HUES48 (cell line): ENCODE data around the gene ERCC6.

ENCODE experiments used
- H3K27ac ChIP-seq: one replicate; pipeline ENCODE4 v1.7.0; 2013; ENCODE audit warnings: low read depth, low read length, inconsistent platforms
- H3K27me3 ChIP-seq: 2 replicates; pipeline ENCODE4 v1.6.1; 2013; ENCODE audit warnings: mild to moderate bottlenecking, low read length; ENCODE audit not compliant: control insufficient read depth, insufficient read depth
- H3K36me3 ChIP-seq: 2 replicates; pipeline ENCODE4 v1.6.1; 2013; ENCODE audit warnings: low read length; ENCODE audit not compliant: control insufficient read depth, insufficient read depth
- H3K4me1 ChIP-seq: 2 replicates; pipeline ENCODE4 v1.6.1; 2013; ENCODE audit warnings: mild to moderate bottlenecking, low read length; ENCODE audit not compliant: control insufficient read depth, insufficient read depth
- H3K4me3 ChIP-seq: 2 replicates; pipeline ENCODE4 v1.5.1; 2013; ENCODE audit warnings: mild to moderate bottlenecking, low read depth, low read length
- H3K9ac ChIP-seq: 2 replicates; pipeline ENCODE4 v1.6.1; 2013; ENCODE audit warnings: mild to moderate bottlenecking, low read depth, low read length, moderate library complexity
- H3K9me3 ChIP-seq: 2 replicates; pipeline ENCODE4 v1.6.1; 2013; ENCODE audit warnings: low read length; ENCODE audit not compliant: control insufficient read depth, insufficient read depth

The ERCC6 gene

DNA sequence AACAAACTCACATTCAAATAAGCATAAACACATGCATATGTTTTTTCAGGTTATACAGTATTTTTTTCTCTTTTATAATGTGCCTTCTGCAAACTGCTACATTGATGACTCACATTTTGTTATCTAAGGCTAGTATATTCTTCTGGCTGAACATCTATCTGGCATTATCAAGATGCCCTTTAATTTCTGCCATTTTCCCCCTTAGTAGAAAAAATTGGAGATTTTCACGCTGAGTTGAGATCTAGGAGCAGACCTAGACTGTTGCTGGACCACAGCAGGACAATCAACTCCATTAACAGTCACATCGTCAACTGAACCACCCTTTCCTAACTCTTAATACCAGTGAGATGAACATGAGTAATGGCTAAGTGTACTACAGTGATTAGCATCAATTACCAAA is 41.6 kb downstream of the ERCC6 start:
- Histone ChIP-seq H3K36me3 (no peaks in the 10 kb centered on the region), H3K4me1 (no peaks in the 10 kb centered on the region), H3K4me3 (no peak overlapping the region), H3K27ac (no peak overlapping the region), H3K9ac (no peak overlapping the region), H3K27me3 (no peaks in the 10 kb centered on the region), H3K9me3 (no peaks in the 10 kb centered on the region)

DNA sequence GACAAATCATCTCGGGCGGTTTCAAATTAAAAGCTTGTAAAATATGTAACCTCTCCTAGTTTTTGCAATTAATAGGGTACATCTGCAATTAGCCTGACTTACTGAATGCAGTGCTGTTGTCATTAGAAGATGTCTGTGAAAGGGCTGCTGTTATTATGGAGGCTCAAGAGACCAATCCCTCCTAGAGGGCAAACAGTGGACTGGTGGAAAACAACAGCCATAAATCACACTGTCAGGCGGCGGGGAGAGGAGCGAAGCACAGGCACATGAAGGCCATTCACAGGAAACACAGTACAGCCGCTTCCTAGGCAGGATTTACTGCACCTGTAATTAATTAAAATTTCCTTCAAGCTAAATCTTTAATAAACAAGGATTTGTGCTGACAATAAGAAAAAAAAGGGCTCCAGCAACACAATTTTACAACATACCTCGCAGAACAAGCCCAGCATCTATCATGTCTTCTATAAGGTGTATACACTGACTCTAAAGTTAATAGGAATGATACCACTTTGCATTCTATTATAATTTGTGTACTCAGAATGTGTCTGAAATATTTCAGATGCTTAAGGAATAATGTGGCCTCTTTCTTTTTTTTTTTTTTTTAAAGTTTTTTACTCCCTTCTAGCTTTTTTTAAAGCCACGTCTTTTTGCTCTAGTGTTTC is 50.7 kb downstream of the ERCC6 start:
- H3K27ac ChIP-seq, result no peak overlapping the region
- H3K4me1 ChIP-seq, result no peaks in the 10 kb centered on the region
- no peaks in the 10 kb centered on the region for H3K9me3 ChIP-seq
- H3K27me3 ChIP-seq, result no peaks in the 10 kb centered on the region
- no peak overlapping the region for H3K4me3 ChIP-seq
- no peak overlapping the region for H3K9ac ChIP-seq
- no peaks in the 10 kb centered on the region for H3K36me3 ChIP-seq

DNA sequence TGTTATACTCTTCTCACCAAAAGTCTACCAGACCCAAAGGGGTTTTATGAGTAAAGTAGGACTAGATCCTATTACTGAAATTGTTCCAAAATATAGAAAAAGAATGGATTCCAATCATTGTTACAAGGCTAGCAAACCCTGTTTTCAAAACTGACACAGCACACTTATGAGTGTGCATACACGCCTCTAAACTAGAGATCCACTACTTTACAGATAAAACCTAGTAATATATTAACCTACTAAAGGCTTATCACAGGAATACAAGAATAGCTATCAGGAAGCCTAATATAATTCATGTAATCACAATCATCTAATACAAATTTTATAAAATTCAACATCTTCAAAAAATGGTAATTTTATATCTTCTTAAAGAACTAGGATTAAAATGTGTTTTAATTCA is 52.2 kb downstream of the ERCC6 start:
- Histone ChIP-seq H3K36me3 (no peaks in the 10 kb centered on the region; the same call in 1 of the 2 replicates), H3K9me3 (no peaks in the 10 kb centered on the region), H3K4me1 (no peaks in the 10 kb centered on the region), H3K27me3 (no peaks in the 10 kb centered on the region), H3K27ac (no peak overlapping the region), H3K9ac (no peak overlapping the region), H3K4me3 (no peak overlapping the region)

DNA sequence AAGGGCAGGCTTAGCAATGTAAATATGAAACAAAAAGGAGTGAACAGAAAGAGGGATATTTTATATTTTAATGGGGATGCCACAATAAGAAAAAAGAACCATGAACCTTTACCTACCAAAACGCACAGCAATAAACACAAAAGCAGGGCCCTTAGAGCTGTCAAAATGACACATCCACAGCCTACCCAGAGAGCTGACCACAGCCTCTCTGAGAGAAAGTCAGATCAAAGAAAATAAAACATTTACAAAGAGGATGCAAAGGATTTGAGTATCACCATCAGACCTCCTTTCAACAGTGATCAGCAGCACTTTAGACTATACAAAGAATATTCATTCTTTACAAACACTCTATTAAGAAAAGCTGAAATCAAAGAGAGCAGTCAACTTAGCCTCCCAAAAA is 52.9 kb downstream of the ERCC6 start:
- no peak overlapping the region for H3K27ac ChIP-seq
- no peaks in the 10 kb centered on the region for H3K4me1 ChIP-seq
- no peaks in the 10 kb centered on the region for H3K9me3 ChIP-seq
- no peak overlapping the region for H3K4me3 ChIP-seq
- no peaks in the 10 kb centered on the region; the same call in 1 of the 2 replicates for H3K36me3 ChIP-seq
- no peak overlapping the region for H3K9ac ChIP-seq
- H3K27me3 ChIP-seq, result no peaks in the 10 kb centered on the region

DNA sequence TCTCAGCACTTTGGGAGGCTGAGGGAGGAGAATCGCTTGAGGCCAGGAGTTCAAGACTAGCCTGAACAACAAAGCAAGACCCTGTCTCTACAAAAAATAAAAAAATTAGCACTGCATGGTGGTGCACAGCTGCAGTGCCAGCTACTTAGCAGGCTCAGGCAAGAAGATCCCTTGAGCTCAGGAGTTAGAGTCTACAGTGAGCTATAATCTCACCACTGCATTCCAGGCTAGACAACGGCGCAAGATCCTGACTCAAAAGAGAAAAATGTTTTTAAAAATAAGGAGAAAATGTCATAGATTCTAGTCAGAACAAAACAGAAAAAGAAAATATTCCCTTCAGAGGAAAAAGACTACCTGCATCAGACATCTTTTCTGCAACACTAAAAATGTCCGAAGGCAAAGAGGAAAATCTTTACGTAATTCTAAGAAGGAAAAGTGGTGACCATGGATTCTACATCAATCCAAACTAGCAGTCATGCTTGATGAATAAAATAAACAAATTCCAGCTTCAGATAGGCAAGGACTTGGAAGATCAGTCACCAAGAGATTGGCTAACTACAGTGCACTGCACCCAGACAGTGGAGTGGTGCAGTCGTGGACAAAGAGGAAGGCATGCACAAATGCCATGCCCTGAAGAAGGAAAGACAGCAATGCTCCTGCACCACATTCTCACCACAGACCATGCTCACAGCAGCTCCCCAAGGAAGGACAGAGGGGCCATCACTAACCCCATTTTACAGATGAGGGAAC is 54.3 kb downstream of the ERCC6 start:
- Histone ChIP-seq H3K9me3 (no peaks in the 10 kb centered on the region), H3K4me1 (no peaks in the 10 kb centered on the region), H3K9ac (no peak overlapping the region), H3K27me3 (no peaks in the 10 kb centered on the region), H3K27ac (no peak overlapping the region), H3K4me3 (no peak overlapping the region), H3K36me3 (no peaks in the 10 kb centered on the region; the same call in 1 of the 2 replicates)

DNA sequence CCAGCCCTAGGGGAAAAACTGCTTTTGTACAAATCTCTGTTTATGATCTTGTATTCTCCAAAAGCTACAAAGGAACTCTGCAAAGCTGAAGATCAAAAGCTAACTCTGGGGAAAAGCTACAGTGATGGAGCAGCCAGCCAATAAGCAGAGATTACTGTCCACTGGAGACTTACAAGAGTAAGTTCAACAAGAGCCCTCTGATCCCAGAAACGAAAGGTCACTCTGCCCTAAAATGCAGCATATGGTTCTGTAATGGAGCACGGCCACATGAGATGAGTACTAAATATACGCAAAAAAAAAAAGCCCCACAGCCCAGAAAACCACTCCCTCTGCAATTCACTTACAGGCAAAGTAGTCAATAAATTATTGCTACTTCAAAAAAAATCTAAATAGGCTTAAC is 60.1 kb downstream of the ERCC6 start:
- no peak overlapping the region for H3K27ac ChIP-seq
- no peak overlapping the region for H3K4me3 ChIP-seq
- H3K9me3 ChIP-seq, result no peaks in the 10 kb centered on the region
- H3K9ac ChIP-seq, result no peak overlapping the region
- peaks cover 5% of the 10 kb centered on the region for H3K36me3 ChIP-seq
- no peaks in the 10 kb centered on the region for H3K4me1 ChIP-seq
- H3K27me3 ChIP-seq, result no peaks in the 10 kb centered on the region

DNA sequence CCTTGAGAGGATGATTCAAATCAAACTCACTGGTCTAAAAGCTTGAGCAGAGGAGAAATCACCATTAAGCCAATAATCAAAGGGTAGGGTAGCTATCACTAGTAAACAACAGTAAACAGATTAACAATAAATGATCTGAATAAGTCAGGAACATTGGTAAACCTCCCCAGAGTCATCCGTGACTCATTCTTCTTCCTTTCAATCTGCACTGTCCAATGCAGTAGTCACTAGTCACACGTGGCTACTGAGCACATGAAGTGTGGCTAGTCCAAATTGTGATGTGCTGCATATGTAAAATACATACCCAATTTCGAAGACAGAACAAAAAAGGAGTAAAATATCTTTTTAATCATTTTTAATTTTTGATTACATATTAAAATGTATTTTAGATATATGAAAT is 64.0 kb downstream of the ERCC6 start:
- no peaks in the 10 kb centered on the region for H3K4me1 ChIP-seq
- peaks cover 26% of the 10 kb centered on the region for H3K36me3 ChIP-seq

DNA sequence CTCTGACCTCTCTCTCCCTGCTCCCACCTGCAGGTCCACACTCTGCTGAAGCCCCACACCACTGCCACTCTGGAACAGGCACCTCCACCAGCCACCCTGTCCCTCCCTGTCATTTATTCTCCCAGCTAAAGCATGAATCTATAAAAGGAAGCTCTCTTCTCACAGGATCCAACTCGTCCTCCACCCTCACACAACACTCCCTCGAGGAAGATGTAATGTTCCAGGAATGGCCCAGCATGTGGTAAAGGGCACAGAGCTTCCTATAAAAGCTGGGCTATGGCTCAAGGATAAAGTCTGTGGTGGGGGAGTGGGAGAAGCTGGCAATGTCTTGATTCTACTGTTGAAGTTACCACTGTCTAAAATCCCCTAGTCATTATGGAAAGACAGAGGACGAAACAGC is 67.4 kb downstream of the ERCC6 start:
- no peaks in the 10 kb centered on the region for H3K9me3 ChIP-seq
- H3K4me3 ChIP-seq, result no peak overlapping the region
- no peak overlapping the region for H3K27ac ChIP-seq
- no peak overlapping the region for H3K9ac ChIP-seq
- no peaks in the 10 kb centered on the region for H3K4me1 ChIP-seq
- H3K36me3 ChIP-seq, result peaks cover 36% of the 10 kb centered on the region
- no peaks in the 10 kb centered on the region for H3K27me3 ChIP-seq

More for the DNA sequence above, 64.0 kb downstream of the ERCC6 start:
- Histone ChIP-seq H3K27ac (no peak overlapping the region), H3K9me3 (no peaks in the 10 kb centered on the region), H3K4me3 (no peak overlapping the region), H3K27me3 (no peaks in the 10 kb centered on the region), H3K9ac (no peak overlapping the region)

DNA sequence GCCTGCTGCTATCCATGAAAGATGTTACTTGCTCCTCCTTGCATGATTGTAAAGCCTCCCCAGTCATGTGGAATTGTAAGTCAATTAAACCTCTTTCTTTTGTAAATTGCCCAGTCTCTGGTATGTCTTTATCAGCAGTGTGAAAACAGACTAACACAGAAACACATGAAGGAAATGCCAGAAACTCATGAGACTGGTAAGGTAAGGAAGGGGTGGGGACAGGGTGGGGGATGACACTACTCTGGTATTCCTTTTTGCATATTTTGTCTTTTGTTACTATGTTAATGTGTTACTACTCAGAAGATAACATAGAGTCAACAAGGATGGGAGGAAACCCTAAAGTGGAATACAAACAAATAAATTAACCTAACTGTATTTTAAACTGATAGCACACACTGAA is 73.2 kb downstream of the ERCC6 start:
- H3K36me3 ChIP-seq, result peaks cover 22% of the 10 kb centered on the region; the same call in 1 of the 2 replicates

More for the DNA sequence above, 73.2 kb downstream of the ERCC6 start:
- no peaks in the 10 kb centered on the region for H3K27me3 ChIP-seq
- H3K9me3 ChIP-seq, result peaks cover 23% of the 10 kb centered on the region; the same call in 1 of the 2 replicates
- H3K4me1 ChIP-seq, result no peaks in the 10 kb centered on the region
- no peak overlapping the region for H3K4me3 ChIP-seq
- H3K27ac ChIP-seq, result peak overlapping the region; percentile 45
- no peak overlapping the region for H3K9ac ChIP-seq
